ENCODE results near the gene DNAJB13.
"Not testable (repeated sequence)": the region's sequence is repeated elsewhere in the genome, so short reads cannot be mapped to it uniquely, and the experiment has no call there.

The DNAJB13 gene

GRCh38 chr11:73950869-73951710 lies at the start of gene DNAJB13:
Gene DNAJB13 (plus strand): TSS chr11:73951026. CDS start chr11:73951070, 44 bp downstream.
- DNase-seq = peak in 24 of 58 donors; percentile 4 to 54 (median 18)

- DNase-seq = no peak
Observed at GRCh38 chr11:73902303-73902702, 48.5 kb upstream of the DNAJB13 start.

DNA sequence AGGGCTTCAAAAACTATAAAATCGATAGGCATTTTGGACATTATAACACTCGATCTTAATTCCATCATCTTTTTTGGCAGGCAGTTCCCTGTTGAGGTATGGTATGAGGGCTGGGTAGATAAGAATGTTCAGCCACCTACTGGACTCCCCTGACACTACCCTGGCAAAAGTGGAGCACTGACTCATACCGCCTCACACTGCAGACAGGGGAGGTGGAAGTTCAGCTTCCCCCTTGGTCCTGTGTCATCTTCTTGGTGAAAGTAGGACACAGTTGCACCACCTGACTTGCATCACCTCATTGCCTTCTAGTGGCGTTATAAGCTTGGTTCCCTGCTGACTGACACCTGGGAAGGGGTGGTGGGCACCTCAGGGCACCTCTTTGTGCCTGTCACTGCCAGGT lies 43.6 kb upstream of the DNAJB13 start:
- no peak for DNase-seq

DNA sequence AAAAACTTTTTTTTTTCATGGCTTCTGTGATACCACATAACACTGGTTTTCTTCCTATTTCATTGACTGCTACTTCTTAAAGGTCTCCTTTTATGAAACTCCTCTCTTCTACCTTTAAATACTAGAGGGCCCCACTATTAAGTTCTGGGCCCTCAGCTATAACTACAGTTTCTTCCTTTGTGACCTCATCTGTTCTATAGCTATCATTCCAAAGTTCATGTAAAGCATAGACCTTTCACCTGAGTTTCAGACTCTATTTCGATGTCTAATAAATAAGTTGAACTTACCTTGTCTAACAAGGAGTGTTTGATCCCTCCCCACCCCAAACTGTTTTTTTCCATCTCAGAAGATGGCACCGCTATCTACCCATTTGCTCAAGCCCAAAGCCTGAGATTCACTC lies 38.8 kb upstream of the DNAJB13 start:
- DNase-seq = no peak

GRCh38 chr11:73913472-73913871 lies 37.4 kb upstream of the DNAJB13 start:
- no peak for DNase-seq

- DNase-seq = no peak
Observed at GRCh38 chr11:73914284-73914683, 36.5 kb upstream of the DNAJB13 start.

DNA sequence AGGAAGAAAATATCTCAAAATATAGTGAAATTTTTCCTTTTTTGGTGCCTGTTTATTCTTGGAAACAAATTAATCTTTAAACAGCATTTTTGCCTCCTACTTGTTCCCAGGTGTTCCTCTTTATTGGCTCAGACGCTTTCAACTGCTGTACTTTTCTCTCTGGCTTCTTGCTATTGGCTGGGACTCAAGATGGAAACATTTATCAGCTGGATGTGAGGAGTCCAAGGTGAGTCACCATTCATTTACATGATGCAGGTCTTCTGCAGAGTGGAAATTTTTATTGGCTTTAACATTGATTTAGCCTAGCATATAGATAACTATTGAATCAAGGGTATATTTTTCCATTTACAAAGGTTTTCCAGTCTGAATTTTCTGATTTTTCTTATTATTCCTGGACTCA lies 34.4 kb upstream of the DNAJB13 start:
- no peak for DNase-seq

GRCh38 chr11:73921180-73921579 lies 29.6 kb upstream of the DNAJB13 start:
- DNase-seq = no peak

GRCh38 chr11:73929388-73929787 lies 21.4 kb upstream of the DNAJB13 start:
- no peak for DNase-seq

GRCh38 chr11:73931039-73931645 lies 19.7 kb upstream of the DNAJB13 start:
- peak in 29 of 58 donors; percentile 0 to 72 (median 20) for DNase-seq

GRCh38 chr11:73931951-73932350 lies 18.9 kb upstream of the DNAJB13 start:
- no peak for DNase-seq

- DNase-seq = no peak
Observed at GRCh38 chr11:73932781-73933180, 18.0 kb upstream of the DNAJB13 start.

- not testable (repeated sequence) for DNase-seq
Observed at GRCh38 chr11:73936047-73936446, 14.8 kb upstream of the DNAJB13 start.

DNA sequence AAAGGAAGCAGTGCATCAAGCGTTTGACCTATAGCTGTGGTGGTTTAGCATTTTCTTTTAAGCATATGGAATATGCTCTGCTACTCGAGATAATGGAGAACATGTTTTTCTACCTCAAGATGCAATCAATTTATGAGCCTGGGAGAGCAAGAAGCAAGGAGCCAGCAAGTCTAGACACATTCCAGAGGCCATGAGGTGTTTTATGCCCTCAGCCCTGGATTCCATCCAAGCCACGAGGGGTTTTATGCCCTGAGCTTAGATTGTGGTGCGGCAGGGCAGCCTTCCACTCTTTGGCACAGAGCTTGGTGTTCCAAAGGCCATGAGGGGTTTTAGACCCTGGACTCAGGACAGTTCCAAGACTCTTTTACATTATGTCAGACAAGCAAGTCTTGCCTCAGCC lies 11.7 kb upstream of the DNAJB13 start:
- no peak for DNase-seq

DNA sequence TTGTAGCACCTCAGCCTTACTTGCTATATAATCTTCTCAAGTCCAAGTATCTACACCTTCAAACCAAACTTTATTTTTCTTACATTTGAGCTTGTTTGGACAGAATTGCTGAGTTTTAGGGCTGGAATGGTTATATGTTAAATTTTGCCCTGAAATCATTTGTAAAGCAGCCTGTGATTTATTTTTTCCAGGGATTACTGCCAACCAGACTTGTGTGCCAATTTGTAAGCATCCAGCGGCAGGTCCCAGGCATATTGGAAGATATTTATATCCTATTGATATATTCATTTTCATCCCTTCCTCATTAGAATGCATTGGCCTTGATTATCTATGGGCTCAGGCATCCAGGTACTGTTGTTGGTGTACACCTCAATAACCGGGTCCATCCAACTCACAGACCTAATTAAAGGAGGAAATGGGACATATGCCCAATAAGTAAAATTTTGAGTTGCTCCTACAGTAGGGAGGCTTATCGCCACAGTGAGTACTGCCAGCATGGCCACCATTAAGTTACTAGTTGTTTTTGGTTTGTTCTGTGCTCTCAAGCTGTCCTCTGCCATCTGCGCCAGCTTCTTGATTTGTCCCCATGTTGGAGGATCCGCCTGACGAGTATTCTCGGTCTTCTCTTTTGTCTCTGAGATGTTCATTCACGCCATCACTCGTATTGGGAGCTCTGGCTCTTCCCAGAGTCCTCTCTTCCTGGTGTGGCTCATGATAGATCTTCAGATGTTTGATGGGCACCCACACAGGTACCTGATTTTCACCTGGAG lies 9.8 kb upstream of the DNAJB13 start:
- no peak for DNase-seq

DNA sequence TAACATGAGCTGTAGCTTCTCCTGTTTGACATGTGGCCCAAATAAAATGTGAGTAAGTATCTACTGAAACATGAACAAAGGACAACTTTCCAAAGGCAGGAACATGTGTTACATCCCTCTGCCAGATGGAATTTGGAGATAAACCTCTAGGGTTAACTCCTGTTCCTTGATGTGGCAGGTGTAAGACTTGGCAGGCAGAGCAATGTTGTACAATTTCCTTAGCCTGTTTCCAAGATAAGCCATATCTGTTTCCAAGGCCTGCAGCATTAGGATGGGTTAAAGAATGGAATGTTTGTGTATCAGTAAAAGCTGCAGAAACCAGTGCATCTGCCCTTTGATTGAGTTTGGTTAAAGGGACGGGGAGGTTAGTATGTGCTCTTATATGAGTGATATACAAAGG lies 8.8 kb upstream of the DNAJB13 start:
- DNase-seq = no peak

DNA sequence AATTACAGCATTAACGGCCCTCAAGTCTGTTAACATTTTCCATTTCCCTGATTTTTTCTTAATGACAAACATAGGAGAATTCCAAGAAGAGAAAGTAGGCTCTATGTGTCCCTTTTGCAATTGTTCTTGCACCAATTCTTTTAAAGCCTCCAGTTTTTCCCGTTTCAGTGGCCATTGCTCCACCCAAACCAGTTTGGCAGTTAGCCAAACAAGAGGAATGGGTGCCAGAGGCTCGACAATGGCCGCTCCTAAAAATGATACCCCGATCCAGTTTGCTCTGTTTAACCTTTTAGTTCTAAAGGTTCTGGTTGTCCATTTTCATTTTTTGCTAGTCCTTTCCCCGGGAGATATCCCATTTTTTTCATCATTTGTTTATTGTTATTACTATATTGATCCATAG lies 6.7 kb upstream of the DNAJB13 start:
- no peak for DNase-seq

DNA sequence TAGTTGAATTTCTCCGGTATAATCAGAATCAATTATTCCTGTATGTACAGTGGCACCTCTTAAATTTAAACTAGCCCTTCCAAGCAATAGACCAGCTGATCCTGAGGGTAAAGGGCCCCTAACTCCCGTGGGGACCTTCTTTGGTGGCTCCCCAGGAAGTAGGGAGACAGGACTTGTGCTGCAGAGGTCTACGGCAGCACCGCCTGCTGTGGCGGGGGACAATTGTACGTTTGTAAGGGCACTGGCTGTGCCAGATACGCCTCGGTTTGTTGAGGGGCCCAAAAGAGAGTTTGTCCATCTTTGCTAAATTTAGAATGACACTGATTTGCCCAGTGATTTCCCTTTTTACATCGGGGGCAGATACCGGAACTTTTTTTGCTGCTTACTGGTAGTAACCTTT lies 5.9 kb upstream of the DNAJB13 start:
- DNase-seq = no peak

GRCh38 chr11:73945396-73945795 lies 5.4 kb upstream of the DNAJB13 start:
- no peak for DNase-seq

DNA sequence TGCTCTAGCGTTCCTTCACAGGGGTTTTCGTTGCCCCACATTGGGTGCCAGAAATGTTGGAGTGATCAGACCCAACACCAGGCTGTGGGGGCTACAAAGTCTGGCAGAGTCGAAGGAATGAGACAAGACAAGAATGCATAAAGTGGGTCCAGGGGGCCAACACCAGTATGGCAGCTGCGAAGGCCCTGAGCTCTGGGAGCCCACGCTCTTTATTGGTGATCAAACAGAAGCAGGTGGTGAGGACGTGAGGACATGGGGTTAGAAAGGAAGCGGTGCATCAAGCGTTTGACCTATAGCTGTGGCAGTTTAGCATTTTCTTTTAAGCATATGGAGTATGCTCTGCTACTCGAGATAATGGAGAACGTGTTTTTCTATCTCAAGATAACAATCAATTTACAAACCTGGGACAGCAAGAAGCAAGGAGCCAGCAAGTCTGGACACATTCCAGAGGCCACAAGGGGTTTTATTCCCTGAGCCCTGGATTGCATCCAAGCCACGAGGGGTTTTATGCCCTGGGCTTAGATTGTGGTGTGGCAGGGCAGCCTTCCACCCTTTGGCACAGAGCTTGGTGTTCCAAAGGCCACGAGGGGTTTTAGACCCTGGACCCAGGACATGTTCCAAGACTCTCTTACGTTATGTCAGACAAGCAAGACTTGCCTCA lies 3.9 kb upstream of the DNAJB13 start:
- DNase-seq = no peak

DNA sequence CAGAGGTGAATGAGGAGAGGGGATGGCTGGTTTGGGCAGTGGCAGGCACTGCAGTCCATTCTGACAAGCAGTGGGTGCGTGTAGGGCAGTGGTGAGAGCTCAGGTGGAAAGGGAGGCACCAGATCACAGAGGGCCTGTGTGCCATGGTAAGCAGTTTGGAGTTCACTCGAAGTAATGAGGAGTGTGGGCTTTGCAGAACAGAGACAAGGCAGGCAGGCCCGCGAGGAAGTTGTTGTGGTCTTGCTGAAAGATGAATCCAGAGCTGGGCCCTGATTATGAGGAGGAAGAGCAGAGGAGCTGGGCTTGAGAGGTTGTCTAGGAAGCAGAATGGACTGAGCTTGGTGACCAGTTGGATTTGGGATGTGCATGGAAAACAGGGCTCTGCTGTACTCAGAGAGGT lies 1.6 kb upstream of the DNAJB13 start:
- DNase-seq = no peak

DNA sequence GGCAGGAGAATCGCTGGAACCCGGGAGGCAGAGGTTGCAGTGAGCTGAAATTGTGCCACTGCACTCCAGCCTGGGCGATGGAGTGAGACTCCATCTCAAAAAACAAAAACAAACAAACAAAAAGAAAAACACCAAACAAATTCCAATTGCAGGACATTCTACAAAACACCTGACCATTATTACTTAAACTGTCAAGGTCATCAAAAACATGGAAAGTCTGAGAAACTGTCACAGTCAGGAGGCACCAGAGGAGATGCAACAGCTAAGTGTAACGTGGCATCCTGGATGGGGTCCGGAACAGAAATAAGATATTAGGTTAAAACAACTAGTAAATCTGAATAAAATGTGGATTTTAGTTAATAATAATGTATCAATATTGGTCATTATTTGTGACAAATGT lies 914 bp upstream of the DNAJB13 start:
- no peak for DNase-seq

Measured in anterior cingulate cortex (tissue), 58 donors.